Esophagus squamous epithelium (tissue), 4 donors: ENCODE data around the gene MEOX1.

ENCODE experiments used
- POLR2A ChIP-seq, 4 donors: fragments of 450-650 bp; IDR thresholded peaks; one replicate each; pipeline ENCODE4 v1.6.1; 2017; ENCODE audit warnings: antibody characterized with exemption in 4 of 4, mild to moderate bottlenecking in 4 of 4, moderate library complexity in 3 of 4
- TF ChIP-seq, protein P1 (sequence below), 6 experiments: fragments of 450-650 bp in 4 of 6; fragments of 200-600 bp in 2 of 6; sonication (generic) in 2 of 6; IDR thresholded peaks; one replicate each; pipeline ENCODE4 v1.5.1; 2016 to 2019; ENCODE audit warnings: antibody characterized with exemption in 6 of 6, mild to moderate bottlenecking in 4 of 6, moderate library complexity in 4 of 6

DNA sequence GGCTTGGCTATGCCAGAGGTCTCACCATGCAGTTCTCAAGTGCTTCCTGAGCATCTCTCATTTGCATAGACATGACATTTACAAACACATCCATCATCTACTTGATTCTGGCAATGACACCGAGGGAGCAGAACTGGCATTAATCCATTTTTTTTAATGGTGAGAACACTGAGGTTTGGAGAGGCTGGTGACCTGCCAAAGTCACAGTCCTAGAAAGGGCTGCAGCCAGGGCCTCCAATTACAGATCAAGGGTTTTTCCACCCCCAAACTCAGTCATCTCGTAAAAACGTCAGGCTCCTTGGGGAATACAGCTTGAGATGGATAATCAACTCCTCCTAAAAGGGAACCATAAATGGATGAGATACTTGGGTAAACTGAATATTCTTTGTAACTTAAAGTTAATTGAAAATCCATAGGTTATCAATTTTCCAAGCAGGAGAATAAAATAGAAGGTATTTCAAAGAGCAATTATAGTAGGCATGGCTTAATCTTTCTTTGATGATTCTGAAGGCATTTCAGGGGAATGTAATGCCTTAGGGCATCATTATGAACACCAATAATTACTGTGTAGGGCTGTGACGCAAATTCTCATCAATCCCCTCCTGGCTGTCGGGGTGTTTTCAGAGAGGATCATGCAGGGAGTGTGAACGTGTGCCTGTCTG is 9.4 kb upstream of the MEOX1 start:
- TF ChIP-seq, protein P1, sequence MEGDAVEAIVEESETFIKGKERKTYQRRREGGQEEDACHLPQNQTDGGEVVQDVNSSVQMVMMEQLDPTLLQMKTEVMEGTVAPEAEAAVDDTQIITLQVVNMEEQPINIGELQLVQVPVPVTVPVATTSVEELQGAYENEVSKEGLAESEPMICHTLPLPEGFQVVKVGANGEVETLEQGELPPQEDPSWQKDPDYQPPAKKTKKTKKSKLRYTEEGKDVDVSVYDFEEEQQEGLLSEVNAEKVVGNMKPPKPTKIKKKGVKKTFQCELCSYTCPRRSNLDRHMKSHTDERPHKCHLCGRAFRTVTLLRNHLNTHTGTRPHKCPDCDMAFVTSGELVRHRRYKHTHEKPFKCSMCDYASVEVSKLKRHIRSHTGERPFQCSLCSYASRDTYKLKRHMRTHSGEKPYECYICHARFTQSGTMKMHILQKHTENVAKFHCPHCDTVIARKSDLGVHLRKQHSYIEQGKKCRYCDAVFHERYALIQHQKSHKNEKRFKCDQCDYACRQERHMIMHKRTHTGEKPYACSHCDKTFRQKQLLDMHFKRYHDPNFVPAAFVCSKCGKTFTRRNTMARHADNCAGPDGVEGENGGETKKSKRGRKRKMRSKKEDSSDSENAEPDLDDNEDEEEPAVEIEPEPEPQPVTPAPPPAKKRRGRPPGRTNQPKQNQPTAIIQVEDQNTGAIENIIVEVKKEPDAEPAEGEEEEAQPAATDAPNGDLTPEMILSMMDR (IDR thresholded peaks at IDR 0.05) = no peak
- no peak for TF ChIP-seq POLR2A (IDR thresholded peaks at IDR 0.05)
